GM18870 (cell line): ENCODE results near the gene EMILIN2.

Experiments
- ATAC-seq: cut with Tn5 transposase; IDR thresholded peaks from one replicate; pipeline ENCODE4 v1.9.1; 2021; ENCODE audit warnings: moderate library complexity; ENCODE audit not compliant: unreplicated experiment

The EMILIN2 gene

DNA sequence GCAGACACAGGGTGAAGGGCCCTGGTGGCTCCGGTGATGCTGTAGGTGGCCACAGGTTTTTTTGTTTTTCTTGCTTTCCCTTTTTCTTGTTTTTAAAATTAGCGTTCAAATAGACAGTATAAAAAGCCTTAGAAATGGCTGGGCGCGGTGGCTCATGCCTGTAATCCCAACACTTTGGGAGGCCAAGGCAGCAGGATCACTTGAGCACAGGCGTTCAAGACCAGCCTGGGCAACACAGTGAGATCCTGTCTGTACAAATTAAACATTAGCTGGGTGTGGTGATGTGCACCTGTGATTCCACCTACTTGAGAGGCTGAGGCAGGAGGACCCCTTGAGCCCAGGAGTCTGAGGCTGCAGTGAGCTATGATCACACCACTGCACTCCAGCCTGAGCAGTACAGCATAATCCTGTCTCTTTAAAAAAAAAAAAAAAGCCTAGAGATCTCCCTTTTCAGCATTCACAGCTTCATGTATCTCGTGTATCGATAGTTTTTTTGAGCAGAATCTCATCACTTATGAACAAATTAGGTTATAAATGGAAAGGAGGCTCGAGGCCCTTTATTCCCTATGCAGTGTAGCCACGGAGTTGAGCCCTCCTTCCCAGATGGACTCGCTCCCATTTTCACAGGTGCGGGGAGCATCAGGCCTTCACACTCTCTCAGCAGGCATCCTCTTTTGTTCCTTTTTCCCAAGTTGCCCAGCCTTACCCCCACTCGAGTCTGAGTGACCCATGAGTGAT, 50.8 kb downstream of the EMILIN2 start:
- no peak for ATAC-seq

DNA sequence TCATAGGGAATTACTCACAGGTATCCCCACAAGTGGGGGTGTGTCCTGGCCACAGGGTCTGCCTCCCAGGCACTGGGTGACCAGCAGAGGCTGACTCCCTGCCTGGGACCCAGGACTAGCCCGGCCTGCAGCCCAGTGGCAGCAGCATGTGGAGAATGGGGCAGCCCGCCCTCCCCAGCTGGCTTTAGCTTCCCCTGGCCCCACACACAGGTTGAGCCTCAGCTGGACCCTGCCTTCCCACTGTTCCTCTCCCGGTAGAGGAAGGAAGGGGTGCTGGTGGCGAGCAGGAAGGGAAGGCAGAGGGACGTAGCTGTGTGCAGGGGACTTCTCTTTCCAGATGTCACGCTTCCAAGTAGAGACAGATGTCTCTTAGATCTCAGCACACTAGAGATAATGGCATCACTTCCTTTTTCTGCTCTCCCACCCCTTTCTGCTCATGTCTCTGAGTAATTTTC, 51.4 kb downstream of the EMILIN2 start:
- ATAC-seq = no peak

DNA sequence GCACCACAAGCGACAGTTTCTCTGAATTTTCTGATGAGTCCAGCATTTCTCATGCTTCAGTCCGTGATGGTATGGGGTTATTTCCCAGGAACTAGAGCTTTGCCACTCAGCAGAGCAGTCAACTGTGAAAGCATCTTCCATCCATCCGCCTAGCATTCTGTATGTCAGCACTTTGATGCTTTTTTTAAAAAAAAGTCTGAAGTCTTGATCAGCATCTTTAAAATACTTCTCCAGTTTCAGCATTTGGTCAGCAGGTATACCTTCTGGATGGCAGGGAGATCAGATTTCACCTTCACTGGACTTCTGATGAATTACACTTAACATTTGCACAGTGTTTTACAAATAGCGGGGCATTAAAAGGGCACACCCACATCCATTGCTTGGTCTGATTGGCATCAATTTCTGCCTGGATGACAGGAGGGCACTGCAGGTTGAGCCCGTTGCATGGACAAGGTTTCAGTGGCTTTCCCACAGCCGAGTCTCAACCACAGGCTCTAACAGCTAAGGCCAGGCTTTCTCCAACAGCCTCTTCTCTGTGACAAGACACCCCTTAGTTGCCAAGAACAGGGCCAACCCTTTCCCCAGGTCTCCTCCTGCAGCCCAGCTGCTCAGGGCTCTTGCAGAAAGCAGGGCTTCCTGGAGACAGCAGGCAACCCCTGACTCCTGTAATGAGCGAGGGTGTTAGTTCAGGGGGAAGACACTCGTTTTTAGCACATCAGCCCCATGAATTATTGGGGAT, 54.0 kb downstream of the EMILIN2 start:
- ATAC-seq = no peak

DNA sequence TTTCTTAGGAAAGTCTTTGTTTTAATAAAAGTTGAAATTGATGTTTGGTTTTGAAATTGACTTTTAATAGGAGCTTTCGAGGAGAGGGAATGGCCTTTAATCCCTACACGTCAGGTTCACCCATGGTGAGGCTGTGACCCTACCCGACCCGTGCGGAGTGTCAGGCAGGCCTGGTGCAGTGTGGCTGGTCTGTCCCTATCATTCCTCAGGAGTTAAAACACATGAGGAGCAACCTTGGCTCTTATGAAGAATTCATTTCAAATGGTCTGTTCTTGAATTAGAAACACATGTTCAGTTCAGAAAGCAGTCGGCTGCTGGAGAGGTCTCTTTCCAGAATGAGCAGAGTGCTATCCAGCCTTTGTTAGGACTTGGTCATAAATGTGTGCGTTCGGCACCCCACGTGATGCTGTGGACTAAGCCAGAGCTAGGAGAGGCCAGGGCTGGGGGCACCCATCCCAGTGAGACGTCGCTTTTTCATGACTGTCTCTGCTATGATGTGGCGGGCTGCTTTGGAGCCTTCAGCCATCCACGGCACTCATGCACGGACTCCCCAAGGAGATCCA, 54.7 kb downstream of the EMILIN2 start:
- ATAC-seq = no peak

DNA sequence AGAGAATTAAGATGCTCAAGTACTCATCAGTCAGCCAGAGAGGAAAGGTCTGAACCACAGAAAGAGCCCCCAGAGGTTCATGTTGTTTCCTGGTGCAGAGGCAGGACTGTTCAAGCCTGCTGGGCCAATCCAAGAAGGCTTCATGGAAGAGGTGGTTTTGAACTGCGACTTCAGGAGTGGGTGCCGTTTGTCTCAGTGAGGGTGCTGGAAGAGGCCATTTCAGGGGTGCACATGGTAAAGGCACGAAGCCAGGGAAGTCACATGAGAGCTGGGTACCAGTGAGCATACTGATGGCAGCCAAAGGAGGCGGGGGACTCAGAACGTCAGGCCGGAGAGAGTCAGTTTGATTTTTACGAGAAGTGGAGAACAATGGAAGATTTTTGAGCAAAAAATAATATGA, 55.5 kb downstream of the EMILIN2 start:
- no peak for ATAC-seq

DNA sequence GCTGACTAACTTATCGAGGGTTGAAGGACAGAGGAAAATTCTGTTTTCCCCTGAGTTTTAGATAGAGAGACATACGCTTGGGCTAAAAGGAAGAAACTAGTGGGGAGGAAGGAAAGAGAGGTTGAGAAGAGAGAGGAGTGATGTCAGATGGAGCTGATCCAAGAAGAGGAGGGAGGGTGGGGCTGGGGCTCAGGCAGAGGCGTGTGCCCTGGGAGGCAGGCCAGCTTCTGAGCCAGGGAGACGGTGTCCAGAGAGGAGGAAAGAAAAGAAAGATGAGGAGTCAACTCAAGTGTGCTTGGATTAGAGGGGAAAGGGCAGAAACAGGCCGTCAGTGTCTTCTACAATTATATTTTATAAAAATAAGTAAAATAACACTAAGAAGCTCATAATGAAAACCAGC, 56.2 kb downstream of the EMILIN2 start:
- no peak for ATAC-seq

DNA sequence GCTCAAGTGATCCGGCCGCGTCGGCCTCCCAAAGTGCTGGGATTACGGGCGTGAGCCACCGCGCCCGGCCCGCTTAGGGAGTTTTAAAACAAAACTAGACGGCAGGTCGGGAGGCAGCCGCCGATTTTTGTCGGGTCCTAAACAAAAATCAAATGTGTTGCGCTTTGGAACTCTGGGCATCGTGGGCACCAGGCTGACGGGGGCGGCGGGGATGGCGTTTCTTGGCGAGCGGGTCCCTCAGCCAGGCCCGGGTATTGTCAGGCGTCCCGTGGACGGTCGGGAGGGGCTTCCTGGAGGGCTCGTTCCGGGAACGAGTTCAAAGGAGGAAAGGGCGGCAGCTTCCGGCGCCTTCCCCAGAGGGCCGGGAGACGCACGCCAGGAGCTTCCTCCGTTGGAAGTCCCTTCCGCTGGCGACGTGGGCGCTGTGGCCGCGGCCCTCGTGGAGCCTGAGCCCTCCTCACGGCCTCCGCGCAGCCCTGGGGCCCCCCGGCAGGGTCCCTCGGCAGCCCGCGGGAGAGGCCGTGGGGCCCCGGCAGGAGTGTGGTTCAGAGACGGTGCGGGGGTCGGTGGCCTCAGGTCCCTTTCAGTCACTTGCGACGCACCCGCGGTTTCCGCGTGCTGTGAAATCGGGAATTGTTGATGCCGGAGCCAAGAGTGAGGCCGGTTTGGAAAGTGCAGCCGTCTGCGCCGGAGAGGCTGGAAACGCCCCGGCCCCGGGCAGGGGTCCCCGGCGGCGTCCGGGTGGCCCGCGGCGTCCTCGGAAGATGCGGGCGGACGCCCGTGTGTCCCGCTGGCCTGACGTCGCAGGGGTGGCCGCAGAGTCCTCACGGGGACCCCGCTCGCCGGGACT, 59.3 kb downstream of the EMILIN2 start:
- no peak for ATAC-seq

DNA sequence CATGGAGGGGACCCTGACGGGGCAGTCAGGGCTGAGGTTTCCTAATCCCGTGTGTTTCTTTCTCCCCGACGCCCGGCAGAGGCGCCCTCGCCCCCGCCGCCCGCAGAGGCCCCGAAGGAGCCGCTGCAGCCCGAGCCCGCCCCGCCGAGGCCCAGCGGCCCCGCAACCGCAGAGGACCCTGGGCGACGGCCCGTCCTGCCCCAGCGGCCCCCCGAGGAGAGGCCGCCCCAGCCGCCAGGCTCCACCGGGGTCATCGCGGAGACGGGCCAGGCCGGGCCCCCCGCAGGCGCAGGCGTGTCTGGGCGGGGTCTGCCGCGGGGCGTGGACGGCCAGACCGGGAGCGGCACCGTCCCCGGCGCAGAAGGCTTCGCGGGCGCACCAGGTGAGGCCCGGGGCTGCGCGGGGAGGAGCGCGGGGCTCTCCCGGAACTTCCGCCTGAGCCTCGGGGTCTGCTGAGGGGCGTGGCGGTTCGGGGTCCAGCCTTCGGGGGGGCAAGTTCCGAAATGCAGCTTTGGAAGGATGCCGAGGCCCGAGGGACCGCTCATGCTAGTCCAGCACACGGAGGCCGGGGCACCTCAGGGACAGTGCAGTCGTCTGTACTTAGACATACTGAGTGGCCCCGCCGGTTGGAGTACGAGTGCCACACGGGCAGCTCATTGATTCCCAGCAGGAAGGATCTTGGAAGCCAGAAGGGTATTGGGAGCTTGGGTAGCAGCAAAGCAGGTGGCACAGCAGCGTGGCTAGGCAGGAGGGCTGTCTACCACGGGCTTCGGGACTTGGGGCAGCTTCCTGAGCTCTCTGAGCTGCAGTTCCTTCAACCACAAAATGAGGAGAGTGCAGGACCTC, 60.1 kb downstream of the EMILIN2 start:
- no peak for ATAC-seq

DNA sequence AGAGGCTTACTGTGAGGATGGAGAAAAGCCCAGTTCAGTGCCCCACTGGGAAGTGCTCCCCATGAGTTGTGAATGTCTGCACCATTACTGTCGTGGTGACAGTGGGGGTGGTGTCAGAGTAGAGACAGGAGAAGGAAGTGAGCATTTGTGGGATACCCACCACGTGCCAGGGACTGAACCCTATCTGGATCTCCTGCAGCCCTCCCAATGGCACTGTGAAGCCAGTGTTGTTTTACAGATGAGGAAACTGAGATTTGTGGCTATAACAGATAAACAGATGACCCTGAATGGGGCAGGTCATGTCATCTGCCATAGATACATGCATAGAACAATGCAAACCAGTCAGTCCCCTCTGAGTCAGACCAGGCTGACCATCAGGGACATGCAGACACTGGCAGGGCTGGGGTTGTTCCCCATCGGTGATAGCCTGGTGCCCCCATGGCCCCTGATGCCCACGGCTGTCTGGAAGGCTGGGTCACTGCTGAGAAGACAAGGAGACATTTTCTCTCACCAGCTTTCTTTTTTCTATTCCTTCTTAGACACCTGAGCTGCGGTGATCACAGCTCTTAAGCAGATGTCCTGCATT, 60.8 kb downstream of the EMILIN2 start:
- no peak for ATAC-seq

DNA sequence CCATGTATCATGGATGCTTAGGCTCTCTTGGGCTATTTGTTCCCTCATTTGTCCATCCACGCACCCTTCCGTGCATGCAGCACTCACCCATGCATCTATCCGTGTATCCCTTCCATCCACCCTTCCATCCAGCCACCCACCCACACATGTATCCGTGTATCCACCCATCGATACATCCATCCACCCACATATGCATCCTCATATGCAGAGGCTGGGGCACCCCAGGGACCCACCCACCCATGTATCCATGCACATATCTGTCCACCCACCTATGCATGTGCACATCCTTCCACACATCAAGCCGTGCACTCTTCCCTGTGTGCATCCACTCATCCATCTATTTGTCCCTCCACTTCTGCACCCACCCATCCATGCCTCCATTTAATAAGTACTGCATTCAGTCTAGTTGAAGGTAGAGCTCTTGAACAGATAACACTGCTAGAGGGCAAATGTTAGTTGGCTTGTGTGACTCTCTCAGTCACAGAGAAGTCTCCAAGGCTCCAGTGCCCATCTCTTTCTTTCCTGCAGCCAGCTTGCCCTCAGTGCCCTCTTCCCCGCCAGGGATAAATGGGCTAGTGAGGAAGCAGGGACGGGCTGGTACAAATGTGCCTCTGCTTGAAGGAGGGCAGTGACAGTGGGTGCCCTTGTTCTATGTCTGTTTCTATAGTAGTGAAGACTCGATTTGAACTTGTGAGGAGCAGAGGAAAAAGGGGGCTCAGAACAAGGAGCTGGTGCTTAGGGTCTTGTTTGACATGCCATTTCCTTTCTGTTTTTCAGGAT, 61.5 kb downstream of the EMILIN2 start:
- no peak for ATAC-seq

DNA sequence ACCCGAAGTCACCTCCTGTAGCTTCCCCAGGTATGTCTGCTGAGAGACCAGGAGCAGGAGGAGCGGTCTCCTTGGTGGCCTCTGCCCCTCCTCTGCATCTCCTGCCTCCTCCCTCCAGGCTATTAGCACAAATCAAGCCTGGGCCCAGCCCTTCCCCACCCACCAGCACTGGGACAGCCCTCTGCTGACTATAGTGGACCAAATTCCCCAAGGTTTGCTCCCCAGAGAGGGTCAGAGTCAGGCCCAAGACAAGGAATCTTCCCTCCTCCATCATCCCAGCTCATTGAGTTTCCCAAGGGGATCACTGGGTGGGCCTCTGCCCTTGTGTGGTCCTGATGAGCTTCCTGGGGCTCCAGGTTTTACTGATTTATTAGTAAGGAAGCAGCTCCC, 62.1 kb downstream of the EMILIN2 start:
- no peak for ATAC-seq

DNA sequence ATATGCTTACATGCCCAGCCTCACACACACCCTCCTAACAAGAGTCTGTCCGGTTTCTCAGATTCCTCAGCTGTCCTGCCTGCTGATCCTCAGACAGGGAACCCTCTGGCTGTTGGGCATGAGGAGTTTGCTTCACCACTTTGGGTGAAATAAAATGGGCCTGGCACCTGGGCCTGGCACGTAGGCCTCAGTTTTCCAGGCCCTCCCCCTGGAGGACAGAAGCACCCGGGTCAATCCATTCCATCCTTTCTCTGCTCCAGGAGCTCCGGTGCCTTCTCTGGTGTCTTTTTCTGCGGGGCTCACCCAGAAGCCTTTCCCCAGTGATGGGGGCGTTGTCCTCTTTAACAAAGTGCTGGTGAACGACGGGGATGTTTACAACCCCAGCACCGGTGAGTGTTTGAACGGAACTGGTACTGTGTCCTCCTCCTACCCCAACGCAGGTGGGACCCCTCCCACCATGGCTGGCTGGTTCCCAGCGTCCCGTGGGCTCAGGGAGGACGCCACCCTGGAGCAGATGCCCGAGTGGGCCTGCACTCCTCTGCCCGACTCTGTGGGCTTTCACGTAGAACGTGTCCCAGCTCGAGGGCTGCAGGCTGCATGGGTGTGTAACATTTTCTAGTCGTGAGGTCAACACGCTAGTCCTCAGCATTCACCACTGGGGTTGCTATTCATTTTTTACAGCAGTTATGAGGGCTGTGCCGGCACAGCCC, 62.8 kb downstream of the EMILIN2 start:
- no peak for ATAC-seq

DNA sequence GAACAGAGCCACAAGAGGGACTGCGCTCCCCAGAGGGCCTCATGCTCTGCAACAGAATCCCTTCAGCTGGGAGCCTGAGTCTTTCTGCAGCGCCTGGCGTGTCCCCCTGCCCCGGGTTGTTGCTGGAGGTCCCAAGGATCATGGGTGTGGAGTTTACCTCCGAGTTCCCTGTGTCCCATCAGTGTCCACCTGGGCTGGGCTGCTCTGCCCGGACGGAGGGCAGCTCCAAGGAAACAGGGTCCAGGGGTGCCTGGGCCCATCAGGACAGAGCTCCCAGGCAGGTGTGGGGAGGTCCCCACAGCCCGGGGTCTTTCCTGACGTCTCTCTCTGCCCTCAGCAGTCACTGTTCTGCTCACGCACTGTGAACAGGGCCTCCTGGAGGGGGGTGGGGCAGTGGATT, 63.5 kb downstream of the EMILIN2 start:
- ATAC-seq = no peak

DNA sequence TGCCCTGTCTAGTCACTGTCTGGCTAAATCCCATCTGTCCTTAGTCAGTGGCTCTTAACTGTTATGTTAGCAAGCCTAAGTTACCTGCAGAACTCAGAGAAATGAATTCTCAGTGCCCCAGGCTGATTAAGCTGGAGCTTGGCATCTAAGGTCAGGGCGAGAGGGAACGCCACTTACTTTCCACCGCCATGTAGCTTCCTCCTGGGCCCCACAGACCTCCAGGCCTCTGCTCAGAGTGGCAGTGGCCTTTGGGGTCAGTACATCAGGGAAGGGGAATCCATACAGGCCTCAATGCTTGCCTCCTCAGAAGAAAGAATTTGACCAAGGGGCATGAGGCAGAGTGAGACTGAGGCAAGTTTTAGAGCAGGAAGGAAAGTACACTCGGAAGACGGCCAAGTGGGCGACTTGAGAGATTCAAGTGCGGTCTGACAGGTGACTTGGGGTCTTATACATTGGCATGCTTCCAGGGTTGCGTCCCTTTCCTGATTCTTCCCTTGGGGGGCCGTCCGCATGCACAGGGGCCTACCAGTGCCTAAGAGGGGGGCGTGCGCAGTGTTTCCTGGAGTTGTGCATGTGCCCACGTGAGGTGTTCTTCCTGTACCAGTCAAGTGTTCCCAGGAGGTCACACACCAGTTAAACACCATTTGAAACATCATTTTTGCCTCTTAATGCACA, 64.1 kb downstream of the EMILIN2 start:
- ATAC-seq = no peak

DNA sequence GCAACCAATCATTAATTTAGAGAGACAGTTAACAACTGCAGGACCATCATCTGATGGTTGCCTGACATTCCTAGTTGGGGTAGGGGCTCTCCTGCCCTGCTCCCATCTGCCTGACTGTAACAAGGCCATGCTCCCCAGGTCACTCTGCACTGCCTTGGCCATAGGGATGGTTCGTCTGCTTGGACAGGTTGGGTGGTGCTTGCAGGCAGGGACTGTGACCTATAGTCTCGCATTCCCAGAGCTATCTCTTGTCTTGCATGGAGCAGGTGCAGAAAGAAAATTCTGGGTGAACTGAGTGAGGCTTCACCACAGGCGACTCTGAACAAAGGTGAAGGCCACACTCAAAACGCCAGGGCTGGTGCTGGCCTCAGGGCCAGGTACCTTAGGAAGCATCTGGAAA, 64.7 kb downstream of the EMILIN2 start:
- no peak for ATAC-seq

DNA sequence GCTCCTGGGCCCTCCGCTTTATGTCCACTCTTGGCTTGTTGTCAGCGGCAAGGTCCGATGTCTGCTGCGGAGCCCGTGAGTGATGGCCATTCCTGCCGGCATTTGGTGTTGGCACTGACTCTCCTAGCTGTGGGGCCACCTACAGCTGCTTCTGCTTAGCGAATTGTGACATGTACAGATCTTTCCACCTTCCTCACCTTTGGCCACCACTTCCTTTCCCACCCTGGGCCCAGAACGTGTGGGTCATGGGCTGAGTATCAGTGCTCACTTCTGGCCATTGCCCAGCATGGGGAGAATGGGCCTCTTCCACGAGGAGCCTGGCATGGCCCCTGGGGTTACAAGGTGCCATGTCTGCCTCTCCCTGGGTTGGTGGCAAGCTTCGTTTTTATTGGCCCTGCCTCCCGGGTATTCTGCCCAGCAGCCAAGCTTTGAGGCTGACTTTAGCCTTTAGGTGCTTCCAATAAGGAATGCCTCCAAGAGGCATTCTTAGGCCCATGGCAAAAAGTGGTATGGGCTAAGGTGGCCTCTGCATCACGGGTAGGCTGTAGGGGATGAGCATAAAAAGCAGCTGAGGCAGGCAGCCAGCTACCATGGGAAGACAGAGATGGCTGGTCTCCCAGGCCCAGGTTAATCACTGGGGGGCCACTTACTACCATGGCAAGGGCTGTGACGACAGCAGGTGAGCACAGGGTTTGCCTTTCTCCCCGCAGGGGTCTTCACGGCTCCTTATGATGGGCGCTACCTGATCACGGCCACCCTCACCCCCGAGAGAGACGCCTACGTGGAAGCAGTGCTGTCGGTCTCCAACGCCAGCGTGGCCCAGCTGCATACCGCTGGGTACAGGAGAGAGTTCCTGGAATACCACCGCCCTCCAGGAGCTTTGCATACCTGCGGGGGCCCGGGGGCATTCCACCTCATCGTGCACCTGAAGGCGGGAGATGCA, 65.8 kb downstream of the EMILIN2 start:
- ATAC-seq = no peak

DNA sequence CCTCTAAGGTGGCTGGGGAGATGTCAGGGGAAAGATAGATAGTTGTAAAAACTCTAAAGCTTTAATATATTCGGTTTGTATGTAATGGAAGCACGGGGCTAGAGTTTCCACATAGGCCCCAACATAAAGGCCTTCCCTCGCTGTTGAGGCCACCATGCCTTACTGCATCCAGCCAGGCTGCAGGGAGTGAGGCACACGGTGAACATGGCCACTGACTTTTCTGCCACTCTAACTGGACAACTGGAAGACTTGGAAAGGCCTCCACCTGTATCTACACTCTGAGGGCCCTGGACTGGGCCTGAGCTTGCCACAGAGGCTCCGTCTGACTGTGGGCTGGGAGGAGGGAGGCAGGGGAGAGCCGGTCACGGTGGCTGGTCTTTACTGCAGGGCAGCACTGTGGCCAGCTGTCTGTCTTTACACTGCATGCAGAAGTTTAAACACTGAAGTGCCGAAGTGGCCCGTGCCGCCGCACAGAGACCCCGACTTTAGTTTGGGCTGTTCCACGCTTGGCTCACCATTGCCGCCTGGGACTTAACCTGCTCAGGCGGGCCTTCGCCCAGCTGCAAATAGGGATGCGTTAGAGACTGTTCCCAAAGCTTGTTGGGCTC, 66.7 kb downstream of the EMILIN2 start:
- no peak for ATAC-seq
